ENCODE measurements around the gene WDR59.

DNA sequence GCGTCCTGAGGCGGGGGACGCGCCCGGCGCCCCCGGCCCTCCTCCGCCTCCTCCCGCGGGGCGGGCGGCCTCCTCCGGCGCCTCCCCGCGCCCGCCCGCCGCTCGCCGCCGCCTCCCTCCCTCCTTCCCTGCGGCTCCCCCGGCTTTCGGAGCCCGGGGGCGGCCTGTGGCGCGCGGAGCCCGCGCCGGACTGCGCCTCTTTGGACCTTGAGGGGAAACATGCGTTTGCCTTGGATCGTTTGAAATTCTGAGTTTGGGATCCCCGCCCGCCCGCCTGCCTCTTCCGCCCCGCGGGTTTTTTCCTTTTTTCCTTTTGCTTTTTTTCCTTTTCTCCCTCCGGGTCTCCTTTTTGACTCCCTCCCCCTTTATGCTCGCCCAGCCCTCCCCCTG, 14.3 kb upstream of the WDR59 start:
- TF ChIP-seq, protein P1, sequence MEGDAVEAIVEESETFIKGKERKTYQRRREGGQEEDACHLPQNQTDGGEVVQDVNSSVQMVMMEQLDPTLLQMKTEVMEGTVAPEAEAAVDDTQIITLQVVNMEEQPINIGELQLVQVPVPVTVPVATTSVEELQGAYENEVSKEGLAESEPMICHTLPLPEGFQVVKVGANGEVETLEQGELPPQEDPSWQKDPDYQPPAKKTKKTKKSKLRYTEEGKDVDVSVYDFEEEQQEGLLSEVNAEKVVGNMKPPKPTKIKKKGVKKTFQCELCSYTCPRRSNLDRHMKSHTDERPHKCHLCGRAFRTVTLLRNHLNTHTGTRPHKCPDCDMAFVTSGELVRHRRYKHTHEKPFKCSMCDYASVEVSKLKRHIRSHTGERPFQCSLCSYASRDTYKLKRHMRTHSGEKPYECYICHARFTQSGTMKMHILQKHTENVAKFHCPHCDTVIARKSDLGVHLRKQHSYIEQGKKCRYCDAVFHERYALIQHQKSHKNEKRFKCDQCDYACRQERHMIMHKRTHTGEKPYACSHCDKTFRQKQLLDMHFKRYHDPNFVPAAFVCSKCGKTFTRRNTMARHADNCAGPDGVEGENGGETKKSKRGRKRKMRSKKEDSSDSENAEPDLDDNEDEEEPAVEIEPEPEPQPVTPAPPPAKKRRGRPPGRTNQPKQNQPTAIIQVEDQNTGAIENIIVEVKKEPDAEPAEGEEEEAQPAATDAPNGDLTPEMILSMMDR (IDR thresholded peaks at IDR 0.05), result no peak
- TF ChIP-seq POLR2A (IDR thresholded peaks at IDR 0.05), result no peak
